ENCODE data around the gene PARVA.

GRCh38 chr11:12474871-12475270, 97.5 kb downstream of the PARVA start:
- TF ChIP-seq CTCF (IDR thresholded peaks at IDR 0.05) = no peak
- TF ChIP-seq POLR2A (IDR thresholded peaks at IDR 0.05) = no peak

All from body of pancreas (tissue), 4 donors.